VCaP (cell line): ENCODE data around the gene XPR1.

Source experiments
- H3K27ac ChIP-seq: fragments of 450-650 bp; 2 replicates; pipeline ENCODE4 v1.5.1; 2017
- CTCF ChIP-seq: fragments of 450-650 bp; conservative IDR thresholded peaks from 2 replicates; pipeline ENCODE4 v1.5.1; 2017; ENCODE audit warnings: mild to moderate bottlenecking, moderate library complexity

The XPR1 gene

GRCh38 chr1:180594723-180595122 is 37.1 kb upstream of the XPR1 start:
- TF ChIP-seq CTCF, result no peak
- no peak overlapping the region for H3K27ac ChIP-seq

- no peak for TF ChIP-seq CTCF
- H3K27ac ChIP-seq, result no peak overlapping the region
Measured at GRCh38 chr1:180595966-180596365, 35.9 kb upstream of the XPR1 start.

- no peak overlapping the region for H3K27ac ChIP-seq
- TF ChIP-seq CTCF, result no peak
Measured at GRCh38 chr1:180597520-180597919, 34.3 kb upstream of the XPR1 start.

GRCh38 chr1:180598333-180598974 is 33.4 kb upstream of the XPR1 start:
- TF ChIP-seq CTCF, result no peak
- H3K27ac ChIP-seq, result no peak overlapping the region

GRCh38 chr1:180600343-180600742 is 31.5 kb upstream of the XPR1 start:
- TF ChIP-seq CTCF, result no peak
- no peak overlapping the region for H3K27ac ChIP-seq

- H3K27ac ChIP-seq, result no peak overlapping the region
- no peak for TF ChIP-seq CTCF
Measured at GRCh38 chr1:180601512-180601911, 30.3 kb upstream of the XPR1 start.

GRCh38 chr1:180603223-180603849 is 28.5 kb upstream of the XPR1 start:
- no peak overlapping the region for H3K27ac ChIP-seq
- TF ChIP-seq CTCF, result no peak
